ENCODE data around the gene LDB3.

Gene LDB3

GRCh38 chr10:86706977-86707376, 38.7 kb downstream of the LDB3 start:
- DNase-seq (ENCODE audit: low spot score) = no peak

- DNase-seq (ENCODE audit: low spot score) = no peak
These were observed 39.2 kb downstream of the LDB3 start for GRCh38 chr10:86707505-86707904.

GRCh38 chr10:86708068-86708782, 39.9 kb downstream of the LDB3 start:
- DNase-seq (ENCODE audit: low spot score) = no peak

- no peak for DNase-seq (ENCODE audit: low spot score)
These were observed 40.6 kb downstream of the LDB3 start for GRCh38 chr10:86708783-86709380.

GRCh38 chr10:86709396-86710185, 41.3 kb downstream of the LDB3 start:
- DNase-seq (ENCODE audit: low spot score) = no peak

- peak; percentile 86 for DNase-seq (ENCODE audit: low spot score)
These were observed 42.7 kb downstream of the LDB3 start for GRCh38 chr10:86710987-86711512.

GRCh38 chr10:86711513-86712316, 43.4 kb downstream of the LDB3 start:
- DNase-seq (ENCODE audit: low spot score) = peak; percentile 39

- DNase-seq (ENCODE audit: low spot score) = no peak
These were observed 44.0 kb downstream of the LDB3 start for GRCh38 chr10:86712317-86712707.

- no peak for DNase-seq (ENCODE audit: low spot score)
These were observed 47.0 kb downstream of the LDB3 start for GRCh38 chr10:86715156-86715795.

- no peak for DNase-seq (ENCODE audit: low spot score)
These were observed 47.5 kb downstream of the LDB3 start for GRCh38 chr10:86715836-86716235.

- DNase-seq (ENCODE audit: low spot score) = no peak
These were observed 48.2 kb downstream of the LDB3 start for GRCh38 chr10:86716466-86716865.

GRCh38 chr10:86718556-86718955, 50.2 kb downstream of the LDB3 start:
- DNase-seq (ENCODE audit: low spot score) = no peak

- no peak for DNase-seq (ENCODE audit: low spot score)
These were observed 52.9 kb downstream of the LDB3 start for GRCh38 chr10:86721232-86721631.

GRCh38 chr10:86723009-86723408, 54.7 kb downstream of the LDB3 start:
- no peak for DNase-seq (ENCODE audit: low spot score)

- DNase-seq (ENCODE audit: low spot score) = no peak
These were observed 56.1 kb downstream of the LDB3 start for GRCh38 chr10:86724445-86724844.

GRCh38 chr10:86725980-86726676, 57.8 kb downstream of the LDB3 start:
- no peak for DNase-seq (ENCODE audit: low spot score)

GRCh38 chr10:86726677-86726999, 58.3 kb downstream of the LDB3 start:
- no peak for DNase-seq (ENCODE audit: low spot score)

GRCh38 chr10:86727470-86727869, 59.2 kb downstream of the LDB3 start:
- no peak for DNase-seq (ENCODE audit: low spot score)

GRCh38 chr10:86728056-86728455, 59.7 kb downstream of the LDB3 start:
- DNase-seq (ENCODE audit: low spot score) = no peak

- DNase-seq (ENCODE audit: low spot score) = no peak
These were observed 61.4 kb downstream of the LDB3 start for GRCh38 chr10:86729677-86730076.

- DNase-seq (ENCODE audit: low spot score) = no peak
These were observed 61.9 kb downstream of the LDB3 start for GRCh38 chr10:86730227-86730626.
